Prostate gland (tissue), 2 donors: ENCODE measurements around the gene AP3M1. TPM values are rescaled to one million over a fixed set of nuclear protein-coding genes. Genes with fewer than 3 reads are reported as not detected.

Source experiments
- DNase-seq: peaks from one replicate; pipeline ENCODE4 v3.0.0-alpha.2; 2019; ENCODE audit warnings: low spot score
- H3K27ac ChIP-seq, 2 donors: fragments of 200-600 bp; sonication (generic); 2 replicates each; pipeline ENCODE4 v1.5.1; 2017 to 2019
- H3K27me3 ChIP-seq: fragments of 200-600 bp; sonication (generic); replicated peaks from 2 replicates; pipeline ENCODE4 v1.5.1; 2019; ENCODE audit not compliant: insufficient read depth
- H3K36me3 ChIP-seq, 2 donors: fragments of 200-600 bp; sonication (generic); 1 replicate in 1 of 2; 2 replicates in 1 of 2; pipeline versions ENCODE4 v1.5.1 to v1.8.1; 2017 to 2019
- H3K4me1 ChIP-seq: fragments of 200-600 bp; sonication (generic); replicated peaks from 2 replicates; pipeline ENCODE4 v1.5.1; 2019
- H3K4me3 ChIP-seq, 2 donors: fragments of 200-600 bp; sonication (generic); 2 replicates each; pipeline ENCODE4 v1.5.1; 2017 to 2019
- H3K9me3 ChIP-seq: fragments of 200-600 bp; sonication (generic); 2 replicates; pipeline ENCODE4 v1.5.1; 2017
- CTCF ChIP-seq, 4 experiments: fragments of 200-600 bp in 2 of 4; fragments of 450-650 bp in 2 of 4; sonication (generic) in 2 of 4; IDR thresholded peaks; 1 replicate in 3 of 4; 2 replicates in 1 of 4; pipeline ENCODE4 v1.5.1; 2016 to 2019; ENCODE audit warnings: antibody characterized with exemption in 4 of 4, mild to moderate bottlenecking in 2 of 4, moderate library complexity in 2 of 4
- POLR2A ChIP-seq: fragments of 450-650 bp; IDR thresholded peaks from one replicate; pipeline ENCODE4 v1.6.1; 2016; ENCODE audit warnings: antibody characterized with exemption, mild to moderate bottlenecking
- POLR2AphosphoS5 ChIP-seq: sonication (generic); formaldehyde crosslinking; IDR thresholded peaks from one replicate; pipeline ENCODE4 v1.6.1; 2017; ENCODE audit warnings: antibody characterized with exemption
- WGBS: methylation state at CpG from one replicate; pipeline ENCODE4 v1.1.5; 2018; 5-methylcytosine and 5-hydroxymethylcytosine counted together
- intact Hi-C: fragments of 100-400 bp; cut with DNase I; formaldehyde crosslinking; loops from one replicate; pipeline ENCODE4 v1.14.2; 2022
- total RNA-seq, 2 donors: library from RNA; depleted of rRNA; stranded (reverse); fragments of >200 nt; gene quantifications; one replicate each; pipeline ENCODE4 v1.1.0, GENCODE V29; 2016

Gene AP3M1
- total RNA-seq, 2 donors from 2014 or later = 29.6 to 34.9 TPM

- Histone ChIP-seq H3K36me3 (peaks cover 0 to 27% of the 10 kb centered on the region in 2 donors), H3K4me1 (no peaks in the 10 kb centered on the region), H3K27ac (no peak overlapping the region), H3K4me3 (no peak overlapping the region), H3K9me3 (no peaks in the 10 kb centered on the region), H3K27me3 (no peaks in the 10 kb centered on the region)
- TF ChIP-seq CTCF (IDR thresholded peaks at IDR 0.05) (no peak), POLR2A (no peak), POLR2AphosphoS5 (no peak)
- intact Hi-C loops = no loop called here
- DNase-seq = no peak
These were observed 41.2 kb downstream of the AP3M1 start for GRCh38 chr10:74109452-74109851.

GRCh38 chr10:74107391-74107790 lies 43.2 kb downstream of the AP3M1 start:
- H3K27ac ChIP-seq = no peak overlapping the region
- DNase-seq = no peak
- intact Hi-C loops = no loop called here
- no peaks in the 10 kb centered on the region for H3K9me3 ChIP-seq
- no peak for TF ChIP-seq CTCF (IDR thresholded peaks at IDR 0.05)
- no peak for TF ChIP-seq POLR2AphosphoS5
- no peak for TF ChIP-seq POLR2A
- H3K4me3 ChIP-seq = no peak overlapping the region
- 69% methylated on average over 4 of the region's 4 CpGs for WGBS
- peaks cover 3 to 26% of the 10 kb centered on the region in 2 donors for H3K36me3 ChIP-seq
- no peaks in the 10 kb centered on the region for H3K4me1 ChIP-seq
- H3K27me3 ChIP-seq = no peaks in the 10 kb centered on the region

- 79% methylated on average over 8 of the region's 8 CpGs for WGBS
- Histone ChIP-seq H3K4me1 (no peaks in the 10 kb centered on the region), H3K9me3 (no peaks in the 10 kb centered on the region), H3K4me3 (no peak overlapping the region), H3K36me3 (peaks cover 4 to 16% of the 10 kb centered on the region in 2 donors), H3K27me3 (no peaks in the 10 kb centered on the region), H3K27ac (no peak overlapping the region)
- TF ChIP-seq POLR2A (no peak), POLR2AphosphoS5 (no peak), CTCF (IDR thresholded peaks at IDR 0.05) (no peak)
- intact Hi-C loops = no loop called here
- DNase-seq = no peak
These were observed 45.6 kb downstream of the AP3M1 start for GRCh38 chr10:74104996-74105395.

GRCh38 chr10:74104480-74104879 lies 46.1 kb downstream of the AP3M1 start:
- Histone ChIP-seq H3K9me3 (no peaks in the 10 kb centered on the region), H3K27me3 (no peaks in the 10 kb centered on the region), H3K4me3 (no peak overlapping the region), H3K36me3 (peaks cover 4 to 16% of the 10 kb centered on the region in 2 donors), H3K4me1 (no peaks in the 10 kb centered on the region), H3K27ac (no peak overlapping the region)
- TF ChIP-seq CTCF (IDR thresholded peaks at IDR 0.05) (no peak), POLR2A (no peak), POLR2AphosphoS5 (no peak)
- 88% methylated on average over 5 of the region's 5 CpGs for WGBS
- DNase-seq = no peak
- intact Hi-C loops = no loop called here

- Histone ChIP-seq H3K9me3 (no peaks in the 10 kb centered on the region), H3K4me3 (no peak overlapping the region), H3K36me3 (peaks cover 4 to 11% of the 10 kb centered on the region in 2 donors), H3K4me1 (no peaks in the 10 kb centered on the region), H3K27me3 (no peaks in the 10 kb centered on the region), H3K27ac (no peak overlapping the region)
- DNase-seq = no peak
- 77% methylated on average over 11 of the region's 11 CpGs for WGBS
- intact Hi-C loops = no loop called here
- TF ChIP-seq POLR2A (no peak), POLR2AphosphoS5 (no peak), CTCF (IDR thresholded peaks at IDR 0.05) (no peak)
These were observed 46.9 kb downstream of the AP3M1 start for GRCh38 chr10:74103560-74104258.
